Aorta (tissue), 5 donors: ENCODE results near the gene KRT4. TPM values are rescaled to one million over a fixed set of nuclear protein-coding genes. Genes with fewer than 3 reads are reported as not detected.

Experiments used
- ATAC-seq: fragments of 200-7000 bp; cut with Tn5 transposase; one replicate; pipeline ENCODE4 v1.9.1; 2022; ENCODE audit warnings: moderate library complexity; ENCODE audit not compliant: low FRiP score
- DNase-seq, 2 donors: peaks; one replicate each; pipeline ENCODE4 v3.0.0-alpha.2; 2020
- H3K27ac ChIP-seq, 2 donors: one replicate each; pipeline ENCODE4 v1.5.1; 2013; ENCODE audit warnings: low read length in 2 of 2, mild to moderate bottlenecking in 2 of 2, moderate library complexity in 2 of 2, control low read depth in 1 of 2, inconsistent platforms in 1 of 2, low read depth in 1 of 2
- H3K27me3 ChIP-seq, 2 donors: one replicate each; pipeline ENCODE4 v1.6.1; 2013; ENCODE audit warnings: control low read depth in 1 of 2, low read length in 1 of 2, mild to moderate bottlenecking in 1 of 2, moderate library complexity in 1 of 2; ENCODE audit not compliant: insufficient read depth in 2 of 2, control insufficient read depth in 1 of 2
- H3K36me3 ChIP-seq, 2 donors: one replicate each; pipeline ENCODE4 v1.6.1; 2013; ENCODE audit warnings: control low read depth in 1 of 2, low read length in 1 of 2, mild to moderate bottlenecking in 1 of 2; ENCODE audit not compliant: insufficient read depth in 2 of 2, control insufficient read depth in 1 of 2
- H3K4me1 ChIP-seq, 2 donors: one replicate each; pipeline ENCODE4 v1.6.1; 2013; ENCODE audit warnings: low read length in 2 of 2, control low read depth in 1 of 2, mild to moderate bottlenecking in 1 of 2, moderate library complexity in 1 of 2; ENCODE audit not compliant: insufficient read depth in 2 of 2, control insufficient read depth in 1 of 2
- H3K4me3 ChIP-seq, 2 donors: one replicate each; pipeline ENCODE4 v1.5.1; 2013; ENCODE audit warnings: low read length in 2 of 2, control low read depth in 1 of 2, mild to moderate bottlenecking in 1 of 2
- H3K9me3 ChIP-seq: one replicate; pipeline ENCODE4 v1.6.1; 2013; ENCODE audit warnings: mild to moderate bottlenecking, low read length; ENCODE audit not compliant: control insufficient read depth
- WGBS, 2 donors: extraction: QIAGEN DNeasy Blood & Tissue Kit; methylation state at CpG; one replicate each; pipeline ENCODE4 v1.1.7; 2013; 5-methylcytosine and 5-hydroxymethylcytosine counted together
- intact Hi-C, 2 donors: fragments of 100-400 bp; cut with DNase I; formaldehyde crosslinking; loops; one replicate each; pipeline versions ENCODE4 v1.14.2 to v1.15.0; 2022
- polyA plus RNA-seq, 2 donors: library from polyadenylated mRNA; stranded (reverse); fragments of 200-250 nt; gene quantifications; one replicate each; pipeline ENCODE4 v1.2.3, GENCODE V29; 2013
- total RNA-seq, 2 donors: library from RNA; stranded (reverse); fragmentation: NEBNext Ultra II Directional; extraction: Animal tissue kit (Norgen Biotek cat#: 25700); gene quantifications; one replicate each; pipeline ENCODE4 v1.2.1, GENCODE V29; 2021
- donor health status: healthy with polysubstance abuse.
- donor health status: Bipolar disorder and iron deficiency.
- donor health status: DM: no; HTN: no; CAD: no.
- donor health status: DM: no; HTN: no; CAD: no.
- donor health status: DM: yes; HTN: yes; CAD: no.

KRT4 gene
- total and polyA plus RNA-seq, 4 donors = 3.9 to 4.6 TPM; not detected in 2

DNA sequence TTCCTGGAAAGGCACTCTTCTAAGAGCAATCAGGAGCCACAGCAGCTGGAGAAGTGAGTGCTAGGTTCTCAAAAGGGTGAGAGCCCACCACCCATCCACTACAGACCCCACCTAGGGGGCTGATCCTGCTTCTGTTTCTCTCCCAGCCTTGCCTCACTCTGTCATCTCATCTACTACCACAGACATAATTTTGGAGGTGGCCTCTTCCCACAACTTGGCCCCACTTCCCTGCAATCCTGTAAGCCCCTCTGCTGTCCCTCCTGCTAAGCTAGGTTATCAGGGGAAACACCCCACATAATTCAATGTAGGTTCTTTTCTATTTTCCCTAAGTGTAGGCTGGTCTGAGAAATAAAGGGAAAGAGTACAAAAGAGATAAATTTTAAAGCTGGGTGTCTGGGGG, 53.3 kb downstream of the KRT4 start:
- ATAC-seq = no peak
- Histone ChIP-seq H3K27ac (no peak overlapping the region), H3K9me3 (peaks cover 6% of the 10 kb centered on the region), H3K27me3 (peaks cover 0 to 1% of the 10 kb centered on the region in 2 donors), H3K4me1 (no peaks in the 10 kb centered on the region), H3K36me3 (no peaks in the 10 kb centered on the region), H3K4me3 (no peak overlapping the region)
- intact Hi-C loops = no loop called here
- no peak for DNase-seq

DNA sequence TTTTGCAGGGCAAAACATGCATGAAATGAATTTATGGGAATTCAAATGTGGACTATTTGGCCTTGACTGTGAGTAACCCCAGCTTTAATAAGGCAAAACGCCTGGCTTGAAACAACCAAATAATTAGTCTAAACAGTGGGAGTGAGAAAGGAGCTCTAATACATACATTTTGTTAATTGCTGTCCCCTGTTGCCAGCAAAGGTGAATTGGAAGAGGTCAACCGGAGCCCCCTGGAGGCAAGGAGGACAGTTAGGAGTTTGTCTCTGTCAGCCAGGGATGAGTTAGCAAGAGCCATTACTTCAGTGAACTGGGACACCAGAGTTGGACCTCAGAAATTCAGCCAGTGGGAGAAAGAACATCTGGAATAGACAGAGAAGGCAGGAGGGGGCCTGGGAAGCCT, 54.2 kb downstream of the KRT4 start:
- 61% methylated on average over 2 of the region's 2 CpGs for WGBS, 2 donors
- H3K4me3 ChIP-seq = no peak overlapping the region
- ATAC-seq (no peak), DNase-seq (no peak)
- peaks cover 0 to 1% of the 10 kb centered on the region in 2 donors for H3K27me3 ChIP-seq
- intact Hi-C loops = no loop called here
- no peaks in the 10 kb centered on the region for H3K36me3 ChIP-seq
- H3K4me1 ChIP-seq = no peaks in the 10 kb centered on the region
- no peak overlapping the region for H3K27ac ChIP-seq
- H3K9me3 ChIP-seq = peaks cover 6% of the 10 kb centered on the region

- 39 to 47% methylated on average over 2 of the region's 2 CpGs for WGBS, 2 donors
- Histone ChIP-seq H3K9me3 (peaks cover 6% of the 10 kb centered on the region), H3K4me1 (no peaks in the 10 kb centered on the region), H3K36me3 (no peaks in the 10 kb centered on the region), H3K27ac (no peak overlapping the region), H3K27me3 (peaks cover 0 to 1% of the 10 kb centered on the region in 2 donors), H3K4me3 (no peak overlapping the region)
- DNase-seq (no peak), ATAC-seq (no peak)
- intact Hi-C loops = no loop called here
Observed at GRCh38 chr12:52759218-52759617, 54.7 kb downstream of the KRT4 start.

DNA sequence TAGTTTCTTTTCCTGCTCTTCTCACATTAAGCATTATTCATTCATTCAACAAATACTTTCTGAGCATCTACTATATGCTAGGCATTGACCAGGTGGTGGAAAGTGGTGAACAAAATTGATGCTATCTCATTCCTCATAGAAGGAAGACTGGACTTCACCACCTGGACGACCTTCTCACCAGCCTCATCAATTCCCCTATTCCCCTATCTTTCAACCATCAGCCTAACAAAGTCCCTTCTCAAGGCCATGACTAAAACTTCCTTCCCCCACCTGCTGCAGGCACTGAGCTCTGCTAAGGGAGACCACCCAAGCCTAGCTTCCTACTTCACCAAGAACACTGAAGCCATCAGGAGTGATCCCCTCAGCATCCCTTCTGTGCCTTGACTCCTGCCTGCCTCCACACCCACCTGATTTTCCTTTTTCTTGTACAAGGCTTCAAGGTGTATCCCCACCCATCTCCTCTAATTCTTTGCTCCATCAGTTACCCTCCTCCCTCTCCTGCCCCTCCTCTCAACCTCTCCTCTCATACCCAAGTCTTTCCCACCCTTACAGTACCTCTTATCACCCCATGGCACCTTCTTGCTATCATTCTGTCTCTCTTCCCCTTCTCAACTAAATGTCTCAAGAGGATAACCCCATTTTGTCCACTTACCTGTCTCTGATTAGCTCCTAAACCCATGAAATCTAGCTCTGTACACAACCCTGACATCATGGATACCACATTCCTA, 56.3 kb downstream of the KRT4 start:
- 31 to 32% methylated on average over 1 of the region's 1 CpG for WGBS, 2 donors
- intact Hi-C loops = no loop called here
- no peaks in the 10 kb centered on the region for H3K36me3 ChIP-seq
- H3K27ac ChIP-seq = no peak overlapping the region
- no peaks in the 10 kb centered on the region for H3K4me1 ChIP-seq
- peaks cover 6% of the 10 kb centered on the region for H3K9me3 ChIP-seq
- H3K4me3 ChIP-seq = no peak overlapping the region
- H3K27me3 ChIP-seq = peaks cover 0 to 1% of the 10 kb centered on the region in 2 donors
- ATAC-seq (no peak), DNase-seq (no peak)

Other genes with a start within 250 kb of the KRT4 start
- gene KRT74, start 240.3 kb downstream of the KRT4 start, total RNA-seq = not detected
- gene KRT74, start 240.3 kb downstream of the KRT4 start, polyA plus RNA-seq = not detected
- not detected for gene KRT72, start 212.7 kb downstream of the KRT4 start, total RNA-seq
- gene KRT72, start 212.7 kb downstream of the KRT4 start, polyA plus RNA-seq = 1 to 10 TPM in 1 of 2 donors, not detected in 1; 1.6 TPM
- gene KRT73, start 195.6 kb downstream of the KRT4 start, total RNA-seq = not detected
- gene KRT73, start 195.6 kb downstream of the KRT4 start, polyA plus RNA-seq = not detected
- gene KRT2, start 161.9 kb downstream of the KRT4 start, total RNA-seq = not detected
- under 1 TPM; 0.05 to 0.50 TPM for gene KRT2, start 161.9 kb downstream of the KRT4 start, polyA plus RNA-seq
- under 1 TPM in 1 of 2 donors, not detected in 1; 0.51 TPM for gene KRT1, start 133.7 kb downstream of the KRT4 start, total RNA-seq
- gene KRT1, start 133.7 kb downstream of the KRT4 start, polyA plus RNA-seq = not detected
- not detected for gene KRT77, start 110.6 kb downstream of the KRT4 start, total RNA-seq
- not detected for gene KRT77, start 110.6 kb downstream of the KRT4 start, polyA plus RNA-seq
- not detected for gene KRT76, start 36.8 kb downstream of the KRT4 start, total RNA-seq
- not detected for gene KRT76, start 36.8 kb downstream of the KRT4 start, polyA plus RNA-seq
- gene KRT3, start 18.0 kb downstream of the KRT4 start, total RNA-seq = not detected
- gene KRT3, start 18.0 kb downstream of the KRT4 start, polyA plus RNA-seq = not detected
- gene KRT79, start 20.2 kb upstream of the KRT4 start, total RNA-seq = not detected
- gene KRT79, start 20.2 kb upstream of the KRT4 start, polyA plus RNA-seq = not detected
- gene KRT78, start 34.9 kb upstream of the KRT4 start, total RNA-seq = not detected
- gene KRT78, start 34.9 kb upstream of the KRT4 start, polyA plus RNA-seq = 1 to 10 TPM in 1 of 2 donors, under 1 TPM in 1; 0.10 to 2.0 TPM
- 100 to 1,000 TPM in 1 of 2 donors, 10 to 100 TPM in 1; 34.5 to 102 TPM for gene KRT8, start 91.0 kb upstream of the KRT4 start, total RNA-seq
- 100 to 1,000 TPM in 1 of 2 donors, 10 to 100 TPM in 1; 39.4 to 323 TPM for gene KRT8, start 91.0 kb upstream of the KRT4 start, polyA plus RNA-seq
- 1 to 10 TPM; 3.9 to 9.0 TPM for gene KRT18, start 135.0 kb upstream of the KRT4 start, total RNA-seq
- gene KRT18, start 135.0 kb upstream of the KRT4 start, polyA plus RNA-seq = 10 to 100 TPM; 15.8 to 54.1 TPM
- gene EIF4B, start 192.3 kb upstream of the KRT4 start, total RNA-seq = 100 to 1,000 TPM; 353 to 439 TPM
- 100 to 1,000 TPM; 147 to 259 TPM for gene EIF4B, start 192.3 kb upstream of the KRT4 start, polyA plus RNA-seq
- 100 to 1,000 TPM; 198 to 275 TPM for gene TNS2, start 235.9 kb upstream of the KRT4 start, total RNA-seq
- gene TNS2, start 235.9 kb upstream of the KRT4 start, polyA plus RNA-seq = 100 to 1,000 TPM; 130 to 412 TPM